HepG2 (cell line): Measurements from ENCODE around the gene PRIMPOL. TPM values are rescaled to one million over a fixed set of nuclear protein-coding genes. Genes with fewer than 3 reads are reported as not detected.

Source experiments
- ATAC-seq: fragments of 200-7000 bp; cut with Tn5 transposase; 3 replicates; pipeline ENCODE4 v1.9.1; 2020; ENCODE audit warnings: mild to moderate bottlenecking, moderate library complexity
- Bru-seq: library from RNA; stranded (reverse); fragments of 400-500 nt; gene quantifications from one replicate; lab custom pipeline; 2021; lab: Mats Ljungman, UMichigan
- BruChase-seq, 2 experiments: library from RNA; stranded (reverse); fragments of 400-500 nt; gene quantifications; one replicate each; lab custom pipeline; 2021; lab: Mats Ljungman, UMichigan
- BruUV-seq: library from RNA; stranded (reverse); fragments of 400-500 nt; replicated peaks from 2 replicates; lab custom pipeline; 2021; lab: Mats Ljungman, UMichigan
- CTCF ChIA-PET: fragments of 300-600 bp; formaldehyde crosslinking; extraction: SDS; loops from one replicate; lab custom pipeline; 2021; ENCODE audit warnings: low total read pairs, inconsistent platforms, low intra/inter-chr PET ratio; lab: Yijun Ruan, JAX
- POLR2A ChIA-PET: fragments of 350-600 bp; sonication (Branson Sonifier 250); formaldehyde crosslinking; loops from one replicate; lab custom pipeline; 2020; ENCODE audit warnings: antibody characterized with exemption, inconsistent platforms; lab: Yijun Ruan, JAX
- DNase-seq: peaks from one replicate; pipeline ENCODE4 v3.0.0-alpha.2; 2015; ENCODE audit warnings: low spot score
- FAIRE-seq: peaks from 3 replicates; lab custom pipeline; 2011; peaks lifted over from hg19 to GRCh38; lab: Jason Lieb, UNC
- H2AFZ ChIP-seq: one replicate; pipeline ENCODE4 v1.6.1; 2011; ENCODE audit warnings: low read length, inconsistent platforms
- H3K27ac ChIP-seq: fragments of 300-600 bp; 3 replicates; pipeline ENCODE4 v1.8.0; 2011; ENCODE audit warnings: mixed run types, mild to moderate bottlenecking, mixed read lengths, low read length, inconsistent platforms; ENCODE audit not compliant: insufficient read depth; ENCODE audit errors: extremely low read length
- H3K27me3 ChIP-seq, 2 experiments: fragments of 200-600 bp in 1 of 2; 2 replicates in 1 of 2; 3 replicates in 1 of 2; pipeline versions ENCODE4 v1.6.0 to v1.8.0; 2011; ENCODE audit warnings: low read length in 2 of 2, mild to moderate bottlenecking in 2 of 2, moderate library complexity in 2 of 2, inconsistent platforms in 1 of 2; ENCODE audit not compliant: insufficient read depth in 2 of 2, control insufficient read depth in 1 of 2
- H3K36me3 ChIP-seq, 2 experiments: fragments of 200-600 bp in 1 of 2; replicated peaks in 1 of 2; 2 replicates in 1 of 2; 3 replicates in 1 of 2; pipeline versions ENCODE4 v1.5.1 to v1.8.0; 2011; ENCODE audit warnings: low read length in 2 of 2, inconsistent platforms in 1 of 2; ENCODE audit not compliant: insufficient read depth in 2 of 2, control insufficient read depth in 1 of 2
- H3K4me1 ChIP-seq: 2 replicates; pipeline ENCODE4 v1.5.1; 2012; ENCODE audit warnings: low read length, inconsistent platforms; ENCODE audit not compliant: insufficient read depth
- H3K4me2 ChIP-seq: 2 replicates; pipeline ENCODE4 v1.6.0; 2011; ENCODE audit warnings: low read depth, low read length, inconsistent platforms
- H3K4me3 ChIP-seq, 3 experiments: fragments of 200-600 bp in 1 of 3; sonication (generic), shearing (Covaris generic) in 1 of 3; replicated peaks in 1 of 3; 2 replicates each; pipeline ENCODE4 v1.5.1; 2011 to 2016; ENCODE audit warnings: low read length in 3 of 3, inconsistent platforms in 2 of 3, low read depth in 2 of 3, mild to moderate bottlenecking in 2 of 3, control low read depth in 1 of 3, mixed read lengths in 1 of 3; ENCODE audit not compliant: insufficient read depth in 1 of 3
- H3K79me2 ChIP-seq: one replicate; pipeline ENCODE4 v1.6.1; 2011; ENCODE audit warnings: low read length, inconsistent platforms; ENCODE audit not compliant: insufficient read depth
- H3K9ac ChIP-seq: 2 replicates; pipeline ENCODE4 v1.6.0; 2011; ENCODE audit warnings: mild to moderate bottlenecking, low read depth, low read length, inconsistent platforms; ENCODE audit not compliant: insufficient read depth
- H3K9me3 ChIP-seq: 2 replicates; pipeline ENCODE4 v1.5.1; 2012; ENCODE audit warnings: mild to moderate bottlenecking, low read length
- H4K20me1 ChIP-seq: 2 replicates; pipeline ENCODE4 v1.6.0; 2011; ENCODE audit warnings: inconsistent platforms, mild to moderate bottlenecking, low read length, moderate library complexity; ENCODE audit not compliant: insufficient read depth
- CBFB ChIP-seq: sonication (generic); formaldehyde crosslinking; IDR thresholded peaks from 2 replicates; pipeline ENCODE4 v1.4.0; 2020; ENCODE audit warnings: missing genetic modification reagents
- CCDC6 ChIP-seq: sonication (generic); formaldehyde crosslinking; IDR thresholded peaks from 2 replicates; pipeline ENCODE4 v1.8.1; 2022; ENCODE audit warnings: mild to moderate bottlenecking, missing genetic modification reagents, moderate library complexity
- EZH2 ChIP-seq: conservative IDR thresholded peaks from 2 replicates; pipeline ENCODE4 v1.6.1; 2012; ENCODE audit warnings: mild to moderate bottlenecking, low read depth, low read length, moderate library complexity
- IKZF4 ChIP-seq: sonication (generic); formaldehyde crosslinking; IDR thresholded peaks from 2 replicates; pipeline ENCODE4 v1.5.1; 2020; ENCODE audit warnings: borderline replicate concordance, mild to moderate bottlenecking, low read depth, missing genetic modification reagents; ENCODE audit errors: not compliant biosample characterization
- KMT2A ChIP-seq: sonication (generic); formaldehyde crosslinking; IDR thresholded peaks from 2 replicates; pipeline ENCODE4 v1.4.0; 2020; ENCODE audit warnings: missing genetic modification reagents
- NR2F6 ChIP-seq, 2 experiments: IDR thresholded peaks; 2 replicates each; pipeline ENCODE4 v1.6.1; 2016; ENCODE audit warnings: antibody characterized with exemption in 1 of 2, mild to moderate bottlenecking in 1 of 2
- POGZ ChIP-seq: sonication (generic); formaldehyde crosslinking; IDR thresholded peaks from 2 replicates; pipeline ENCODE4 v1.4.0; 2020; ENCODE audit warnings: mild to moderate bottlenecking, missing genetic modification reagents
- RBM22 ChIP-seq: fragments of 200-400 bp; formaldehyde crosslinking; optimal IDR thresholded peaks from 2 replicates; pipeline ENCODE3; 2017; ENCODE audit warnings: mild to moderate bottlenecking, low read length, moderate library complexity
- REL ChIP-seq: sonication (generic); formaldehyde crosslinking; conservative IDR thresholded peaks from 2 replicates; pipeline ENCODE4 v1.8.0; 2022; ENCODE audit warnings: mild to moderate bottlenecking, missing genetic modification reagents, moderate library complexity
- SNAI1 ChIP-seq: sonication (generic); formaldehyde crosslinking; IDR thresholded peaks from 2 replicates; pipeline ENCODE4 v1.5.0; 2020; ENCODE audit warnings: mild to moderate bottlenecking, missing genetic modification reagents, borderline replicate concordance
- SRSF4 ChIP-seq: fragments of 200-400 bp; formaldehyde crosslinking; IDR thresholded peaks from one replicate; pipeline ENCODE4 v1.6.1; 2018; ENCODE audit warnings: mild to moderate bottlenecking, low read depth, low read length, moderate library complexity; ENCODE audit not compliant: poor library complexity, severe bottlenecking
- ZBTB8A ChIP-seq: sonication (generic); formaldehyde crosslinking; IDR thresholded peaks from 2 replicates; pipeline ENCODE4 v1.4.0; 2020; ENCODE audit warnings: mild to moderate bottlenecking, low read depth, missing genetic modification reagents, borderline replicate concordance
- ZNF33B ChIP-seq: sonication (generic); formaldehyde crosslinking; IDR thresholded peaks from 2 replicates; pipeline ENCODE4 v1.5.1; 2020; ENCODE audit warnings: mild to moderate bottlenecking, missing genetic modification reagents
- ZNF670 ChIP-seq: sonication (generic); formaldehyde crosslinking; IDR thresholded peaks from 2 replicates; pipeline ENCODE4 v1.8.0; 2022; ENCODE audit warnings: mild to moderate bottlenecking, missing genetic modification reagents, borderline replicate concordance
- ZNF713 ChIP-seq: sonication (generic); formaldehyde crosslinking; IDR thresholded peaks from 2 replicates; pipeline ENCODE4 v1.4.0; 2020; ENCODE audit warnings: mild to moderate bottlenecking, missing genetic modification reagents
- WGBS: methylation state at CpG from one replicate; pipeline ENCODE4 v1.1.6; 2017; ENCODE audit warnings: low lambda C conversion rate; 5-methylcytosine and 5-hydroxymethylcytosine counted together
- in situ Hi-C: cut with HindIII; loops from 2 replicates; pipeline ENCODE4 v1.10.0; 2017; ENCODE audit warnings: low pct_unique_long_range_greater_than_20kb; ENCODE audit not compliant: extremely low pct_ligation_motif_present
- intact Hi-C: fragments of 100-400 bp; cut with micrococcal nuclease; formaldehyde crosslinking; loops from one replicate; pipeline ENCODE4 v1.10.0; 2022; ENCODE audit not compliant: unreplicated experiment
- long read RNA-seq, 2 experiments: library from RNA in 1 of 2; library from polyadenylated mRNA in 1 of 2; stranded (forward) in 1 of 2; unstranded in 1 of 2; transcript quantifications; one replicate each; pipeline ENCODE4 v2.0.0, GENCODE V29; 2019 to 2022
- polyA minus RNA-seq, 3 experiments: library from RNA; depleted of rRNA, polyadenylated mRNA; stranded (reverse); fragments of >200 nt; gene quantifications; 2 replicates each; pipeline ENCODE4 v1.2.3, GENCODE V29; 2011; ENCODE audit warnings: low replicate concordance in 1 of 3
- polyA plus RNA-seq, 8 experiments: library from polyadenylated mRNA; depleted of rRNA in 3 of 8; stranded (reverse) in 7 of 8; unstranded in 1 of 8; fragments of >200 nt; fragmentation: Illumina TruSeq in 4 of 8; extraction: Trizol in 4 of 8; gene quantifications; 2 replicates each; pipeline versions ENCODE4 v1.2.1 to v1.2.3, GENCODE V29; 2011 to 2016; ENCODE audit warnings: low read depth in 4 of 8, missing spikeins in 1 of 8, mixed read lengths in 1 of 8; ENCODE audit not compliant: insufficient read depth in 1 of 8
- total RNA-seq, 5 experiments: library from RNA; depleted of rRNA; stranded (reverse); fragments of >200 nt; fragmentation: Illumina TruSeq; extraction: Trizol; gene quantifications; 2 replicates each; pipeline ENCODE4 v1.2.3, GENCODE V29; 2016; ENCODE audit warnings: low read depth in 1 of 5

The PRIMPOL gene, protein sequence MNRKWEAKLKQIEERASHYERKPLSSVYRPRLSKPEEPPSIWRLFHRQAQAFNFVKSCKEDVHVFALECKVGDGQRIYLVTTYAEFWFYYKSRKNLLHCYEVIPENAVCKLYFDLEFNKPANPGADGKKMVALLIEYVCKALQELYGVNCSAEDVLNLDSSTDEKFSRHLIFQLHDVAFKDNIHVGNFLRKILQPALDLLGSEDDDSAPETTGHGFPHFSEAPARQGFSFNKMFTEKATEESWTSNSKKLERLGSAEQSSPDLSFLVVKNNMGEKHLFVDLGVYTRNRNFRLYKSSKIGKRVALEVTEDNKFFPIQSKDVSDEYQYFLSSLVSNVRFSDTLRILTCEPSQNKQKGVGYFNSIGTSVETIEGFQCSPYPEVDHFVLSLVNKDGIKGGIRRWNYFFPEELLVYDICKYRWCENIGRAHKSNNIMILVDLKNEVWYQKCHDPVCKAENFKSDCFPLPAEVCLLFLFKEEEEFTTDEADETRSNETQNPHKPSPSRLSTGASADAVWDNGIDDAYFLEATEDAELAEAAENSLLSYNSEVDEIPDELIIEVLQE
- total RNA-seq (2016; rRNA removed; fragmentation: Illumina TruSeq; extraction: Trizol) (11.0 and 17.3 TPM in 2 replicates), polyA plus RNA-seq (2011; rRNA removed) (4.4 and 7.3 TPM in 2 replicates), polyA minus RNA-seq (2011; rRNA and poly(A)+ RNA removed; ENCODE audit: low replicate concordance) (1.2 and 2.0 TPM in 2 replicates), Bru-seq, nascent RNA (percentile 49 among the genes with signal in this experiment), BruChase-seq, experiment 1, labeled RNA remaining after a 6-hour chase (percentile 52 among the genes with signal in this experiment), BruChase-seq, experiment 2, labeled RNA remaining after a 2-hour chase (percentile 54 among the genes with signal in this experiment)
- 9.6 and 10.1 TPM in 2 replicates for total RNA-seq (2016; cell fraction: cytosol; rRNA removed; fragmentation: Illumina TruSeq; extraction: Trizol; ENCODE audit: low read depth)
- 10.8 and 14.2 TPM in 2 replicates for total RNA-seq (2016; cell fraction: insoluble cytoplasmic fraction; rRNA removed; fragmentation: Illumina TruSeq; extraction: Trizol)
- total RNA-seq (2016; cell fraction: membrane; rRNA removed; fragmentation: Illumina TruSeq; extraction: Trizol): 6.1 and 6.6 TPM in 2 replicates
- 7.1 and 11.9 TPM in 2 replicates for total RNA-seq (2016; cell fraction: nucleus; rRNA removed; fragmentation: Illumina TruSeq; extraction: Trizol)
- polyA plus RNA-seq (2011; cell fraction: cytosol; rRNA removed): 1.4 and 2.2 TPM in 2 replicates
- polyA plus RNA-seq (2011; cell fraction: nucleus; rRNA removed): 3.0 and 4.4 TPM in 2 replicates
- polyA plus RNA-seq (2012): 5.3 and 5.4 TPM in 2 replicates
- polyA plus RNA-seq (2016; cell fraction: cytosol; fragmentation: Illumina TruSeq; extraction: Trizol; ENCODE audit: low read depth): 0.87 and 1.7 TPM in 2 replicates
- polyA plus RNA-seq (2016; cell fraction: insoluble cytoplasmic fraction; fragmentation: Illumina TruSeq; extraction: Trizol; ENCODE audit: low read depth): 9.6 and 12.3 TPM in 2 replicates
- 2.6 and 3.3 TPM in 2 replicates for polyA plus RNA-seq (2016; cell fraction: membrane; fragmentation: Illumina TruSeq; extraction: Trizol; ENCODE audit: low read depth)
- 20.4 and 22.6 TPM in 2 replicates for polyA plus RNA-seq (2016; cell fraction: nucleus; fragmentation: Illumina TruSeq; extraction: Trizol; ENCODE audit: insufficient read depth, low read depth)
- polyA minus RNA-seq (2011; cell fraction: cytosol; rRNA and poly(A)+ RNA removed): 1.1 and 2.1 TPM in 2 replicates
- polyA minus RNA-seq (2011; cell fraction: nucleus; rRNA and poly(A)+ RNA removed): 4.6 and 6.2 TPM in 2 replicates
- long read RNA-seq, experiment 1, transcript PRIMPOL-201 (14 exons, 2,289 nt): major isoform, 5 of 10 reads
- long read RNA-seq, experiment 1, partial matches to known transcripts: 1 of 10 reads
- long read RNA-seq, experiment 1, other reads (novel, unspliced or antisense): 1 of 10 reads
- long read RNA-seq, experiment 2, partial matches to known transcripts: 4 of 7 reads
- long read RNA-seq, experiment 2, other reads (novel, unspliced or antisense): 1 of 7 reads

GRCh38 chr4:184649026-184649970 lies at the start of gene PRIMPOL, which contains the start of gene CASP3:
PRIMPOL (plus strand) TSS chr4:184649738; CDS start chr4:184657141, 7,403 bp downstream.
CASP3 (minus strand) TSS chr4:184649447; CDS start chr4:184638453, 10,994 bp downstream.
- in situ Hi-C loops: no loop called here
- BruUV-seq: no TSS peak
- FAIRE-seq (no peak), DNase-seq (peak; percentile 86), ATAC-seq (peak; percentile 89)
- Histone ChIP-seq H3K4me2 (peak within 1 kb of the TSS; percentile 97), H3K27me3 (no peaks in the 10 kb centered on the region; a peak in 1 of 5 replicates), H3K4me3 (peak within 1 kb of the TSS; percentile 87 to 92 (median 88)), H4K20me1 (peaks cover 10% of the 10 kb centered on the region; the same call in 1 of the 2 replicates), H3K36me3 (no peaks in the 10 kb centered on the region), H3K4me1 (peaks cover 56% of the 10 kb centered on the region), H3K9ac (peak within 1 kb of the TSS; percentile 93), H3K27ac (peak within 1 kb of the TSS; percentile 88), H3K79me2 (peaks cover 54% of the 10 kb centered on the region), H3K9me3 (no peaks in the 10 kb centered on the region), H2AFZ (peak within 1 kb of the TSS; percentile 96)
- CTCF ChIA-PET: no interaction called here
- WGBS: 1% methylated on average over 30 of the region's 90 CpGs
- intact Hi-C loops: loop anchor here (2.0 to 10.0 kb wide), 4 partner anchors 22 to 384 kb away; partner anchors contain the start of gene IRF2
- POLR2A ChIA-PET: interaction anchor here (0.6 to 4.3 kb wide), 31 partner anchors 10 to 369 kb away, joined by 3 to 48 read pairs (median 4); partner anchors contain the start of genes CENPU and IRF2
- TF ChIP-seq EZH2 (no peak), ZNF713 (no peak), ZBTB8A (CRISPR knock-in tag) (no peak), CBFB (CRISPR knock-in tag) (peak; percentile 77), SRSF4 (no peak), RBM22 (no peak), REL (CRISPR knock-in tag) (no peak; the same call in 1 of the 2 replicates), ZNF670 (CRISPR knock-in tag) (0 out of 2 replicates have a peak, but pooled peaks have one; percentile 53), NR2F6 (IDR thresholded peaks at IDR 0.05) (no peak), NR2F6 (CRISPR knock-in tag; IDR thresholded peaks at IDR 0.05) (no peak), KMT2A (CRISPR knock-in tag) (peak; percentile 40; the same call in 1 of the 2 replicates), POGZ (0 out of 2 replicates have a peak, but pooled peaks have one; percentile 43), SNAI1 (CRISPR knock-in tag) (peak; percentile 65; the same call in 1 of the 2 replicates), CCDC6 (CRISPR knock-in tag) (no peak), ZNF33B (CRISPR knock-in tag) (no peak), IKZF4 (CRISPR knock-in tag) (no peak)
